AG09309 (cell line): Measurements from ENCODE around the gene DRC3.
A peak's percentile ranks its signal among the peaks of the same experiment; 100 is the strongest.
"Not testable (repeated sequence)": the region's sequence is repeated elsewhere in the genome, so short reads cannot be mapped to it uniquely, and the experiment has no call there.

ENCODE experiments used
- DNase-seq: peaks from one replicate; pipeline ENCODE4 v3.0.0-alpha.2; 2010; ENCODE audit warnings: low read depth
- H3K4me3 ChIP-seq: 2 replicates; pipeline ENCODE4 v1.5.1; 2011; ENCODE audit warnings: mild to moderate bottlenecking, low read depth, low read length, moderate library complexity; ENCODE audit not compliant: control insufficient read depth
- CTCF ChIP-seq: IDR thresholded peaks from 2 replicates; pipeline ENCODE4 v1.5.1; 2011; ENCODE audit warnings: mild to moderate bottlenecking, low read depth, low read length, inconsistent platforms; ENCODE audit not compliant: insufficient read depth, control insufficient read depth; ENCODE audit errors: missing control alignments

The DRC3 gene

DNA sequence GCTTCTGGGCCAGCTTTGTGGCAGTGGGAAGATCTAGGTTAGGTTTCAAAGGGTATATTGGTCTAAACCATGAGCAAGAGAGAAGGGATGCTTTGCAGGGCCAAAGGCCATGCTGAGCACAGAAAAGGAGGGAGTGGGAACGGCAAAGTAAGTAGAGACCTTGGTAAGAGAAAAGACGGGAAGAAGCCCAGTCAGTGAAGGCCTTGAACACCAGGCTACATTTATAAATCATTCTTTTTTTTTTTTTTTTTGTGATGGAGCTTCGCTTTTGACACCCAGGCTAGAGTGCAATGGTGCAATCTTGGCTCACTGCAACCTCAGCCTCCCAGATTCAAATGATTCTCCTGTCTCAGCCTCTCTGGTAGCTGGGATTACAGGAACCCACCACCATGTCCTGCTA lies 18.6 kb upstream of the DRC3 start:
- DNase-seq, result no peak
- no peak for TF ChIP-seq CTCF
- no peak overlapping the region for H3K4me3 ChIP-seq

GRCh38 chr17:17955790-17956341 lies 16.8 kb upstream of the DRC3 start:
- not testable (repeated sequence) for DNase-seq, H3K4me3 ChIP-seq

DNA sequence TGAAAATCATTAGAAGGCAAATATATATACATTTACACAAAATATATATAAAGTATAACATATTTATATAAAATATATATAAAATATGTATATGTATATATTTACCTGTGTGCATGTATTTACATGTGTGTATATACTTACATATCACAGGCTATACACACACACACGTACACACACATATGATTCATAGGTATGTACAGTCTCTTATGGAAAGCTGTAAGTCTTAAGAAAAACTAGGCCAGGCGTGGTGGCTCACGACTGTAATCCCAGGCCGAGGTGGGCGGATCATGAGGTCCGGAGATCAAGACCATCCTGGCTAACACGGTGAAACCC lies 15.1 kb upstream of the DRC3 start:
- no peak overlapping the region for H3K4me3 ChIP-seq
- no peak for TF ChIP-seq CTCF
- no peak for DNase-seq

DNA sequence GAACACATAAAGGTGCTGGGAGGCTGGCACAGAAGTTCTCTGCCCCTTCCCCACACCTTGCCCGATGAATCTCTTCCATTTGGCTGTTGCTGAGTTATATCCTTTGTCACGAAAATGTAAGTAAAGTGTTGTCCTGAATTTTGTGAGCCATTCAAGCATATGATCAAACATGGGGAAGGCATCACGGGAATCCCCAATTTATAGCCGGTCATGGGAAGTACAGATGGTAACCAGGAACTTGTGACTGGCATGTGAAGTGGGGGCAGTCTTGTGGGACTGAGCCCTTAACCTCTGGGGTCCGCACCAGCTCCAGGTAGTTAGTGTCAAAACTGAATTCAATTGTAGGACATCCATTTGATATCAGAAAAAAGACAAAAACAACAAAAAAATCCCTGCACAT lies 13.7 kb upstream of the DRC3 start:
- no peak for DNase-seq
- TF ChIP-seq CTCF, result no peak
- no peak overlapping the region for H3K4me3 ChIP-seq

DNA sequence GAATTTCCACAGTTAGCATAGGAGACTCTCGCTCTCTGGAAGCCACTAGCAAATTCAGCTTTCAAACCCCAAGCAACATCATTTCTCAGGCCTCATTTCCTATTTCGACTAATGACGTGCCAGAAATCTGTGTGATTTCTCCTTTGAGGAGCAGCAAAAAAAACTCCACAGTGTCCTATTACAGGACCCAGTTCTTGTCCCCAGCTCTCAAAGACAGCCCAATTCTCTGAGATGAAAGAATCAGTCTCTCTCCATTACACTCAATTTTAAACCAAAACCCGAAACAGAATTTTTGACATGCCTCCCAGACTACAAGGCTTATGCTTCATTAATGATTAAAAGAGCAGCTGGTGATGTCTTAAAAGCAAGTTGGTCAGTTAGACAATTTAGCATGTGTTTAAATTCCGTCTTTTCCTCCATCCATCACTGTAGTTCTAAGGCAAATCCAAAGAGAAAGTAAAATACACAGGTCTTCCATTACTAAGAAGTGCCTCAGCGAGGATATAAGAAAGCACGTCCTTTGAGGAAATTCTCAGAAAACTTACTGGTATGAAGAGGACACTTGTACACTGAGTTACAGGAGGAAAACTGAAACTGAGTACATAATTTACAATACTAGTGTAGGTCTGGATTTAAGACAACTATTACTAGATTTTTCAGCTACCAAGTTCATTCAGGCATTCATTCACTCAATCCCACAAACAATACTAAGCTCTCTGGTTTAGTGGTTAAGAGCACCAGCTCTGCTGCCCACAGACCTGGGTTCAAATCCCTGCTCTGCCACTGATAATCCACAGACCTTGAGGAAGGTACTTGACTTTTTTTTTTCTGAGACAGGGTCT lies 12.9 kb upstream of the DRC3 start:
- no peak for DNase-seq
- peak overlapping the region; percentile 24 for H3K4me3 ChIP-seq
- no peak for TF ChIP-seq CTCF

- H3K4me3 ChIP-seq, result no peak overlapping the region
- DNase-seq, result no peak
- no peak for TF ChIP-seq CTCF
Observed at GRCh38 chr17:17960500-17961030, 12.1 kb upstream of the DRC3 start.

DNA sequence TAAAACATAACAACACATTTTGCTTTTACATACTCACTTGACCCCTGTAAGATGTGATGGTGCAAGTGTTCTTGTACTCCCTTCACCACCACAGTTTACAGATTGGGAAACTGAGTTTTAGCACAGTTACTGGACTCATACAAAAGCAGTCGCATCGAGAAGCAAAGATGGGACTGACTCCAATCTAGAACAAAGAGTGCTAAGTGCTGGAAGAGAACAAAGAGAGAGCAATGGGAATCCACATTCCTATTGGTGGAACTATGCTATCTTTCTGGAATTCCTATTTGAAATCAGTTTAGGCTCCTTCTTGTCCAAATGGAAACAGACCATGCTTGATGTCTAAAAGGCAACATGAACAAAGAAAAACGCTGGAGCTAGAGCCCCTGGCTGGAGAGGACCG lies 9.6 kb upstream of the DRC3 start:
- no peak for TF ChIP-seq CTCF
- no peak overlapping the region for H3K4me3 ChIP-seq
- DNase-seq, result no peak
